K562 (cell line): Measurements from ENCODE around the gene MAML3. TPM values are rescaled to one million over a fixed set of nuclear protein-coding genes. Genes with fewer than 3 reads are reported as not detected.

ENCODE experiments used
- ATAC-seq: fragments of 200-7000 bp; cut with Tn5 transposase; 3 replicates; pipeline ENCODE4 v1.9.1; 2020; ENCODE audit warnings: moderate library complexity
- BruUV-seq: library from RNA; stranded (reverse); fragments of 400-500 nt; replicated peaks from 2 replicates; lab custom pipeline; 2021; lab: Mats Ljungman, UMichigan
- CTCF ChIA-PET: fragments of 300-600 bp; formaldehyde crosslinking; extraction: SDS; loops from one replicate; lab custom pipeline; 2021; ENCODE audit warnings: low intra/inter-chr PET ratio; lab: Yijun Ruan, JAX
- POLR2A ChIA-PET: fragments of 300-600, 350-650 bp; sonication (Branson Sonifier 250); formaldehyde crosslinking; extraction: SDS; loops from one replicate; lab custom pipeline; 2021; ENCODE audit warnings: antibody characterized with exemption, inconsistent platforms; lab: Yijun Ruan, JAX
- DNase-seq, 4 experiments: peaks; one replicate each; pipeline versions ENCODE4 v3.0.0 to v3.0.0-alpha.2; 2011 to 2018; ENCODE audit warnings: low spot score in 3 of 4, mixed read lengths in 3 of 4; ENCODE audit errors: extremely low read depth in 1 of 4
- FAIRE-seq: peaks from 2 replicates; lab custom pipeline; 2011; peaks lifted over from hg19 to GRCh38; lab: Jason Lieb, UNC
- H2AFZ ChIP-seq: 2 replicates; pipeline ENCODE4 v1.6.0; 2011; ENCODE audit warnings: low read depth, low read length, control low read depth, inconsistent platforms
- H3K27ac ChIP-seq: fragments of 200-600 bp; 3 replicates; pipeline ENCODE4 v1.8.0; 2011; ENCODE audit warnings: low read depth, mild to moderate bottlenecking, control low read depth, inconsistent platforms, low read length, moderate library complexity, mixed read lengths; ENCODE audit errors: extremely low read depth
- H3K27me3 ChIP-seq, 2 experiments: fragments of 300-600 bp in 1 of 2; 2 replicates in 1 of 2; 3 replicates in 1 of 2; pipeline versions ENCODE4 v1.6.0 to v1.8.0; 2011; ENCODE audit warnings: inconsistent platforms in 2 of 2, low read length in 2 of 2, mild to moderate bottlenecking in 1 of 2, mixed read lengths in 1 of 2, moderate library complexity in 1 of 2; ENCODE audit not compliant: control insufficient read depth in 2 of 2, insufficient read depth in 2 of 2
- H3K36me3 ChIP-seq: fragments of 300-600 bp; 3 replicates; pipeline ENCODE4 v1.8.0; 2011; ENCODE audit warnings: mild to moderate bottlenecking, low read length, inconsistent platforms; ENCODE audit not compliant: control insufficient read depth, insufficient read depth
- H3K4me1 ChIP-seq, 2 experiments: fragments of 200-600 bp in 1 of 2; replicated peaks in 1 of 2; 2 replicates in 1 of 2; 3 replicates in 1 of 2; pipeline versions ENCODE4 v1.5.1 to v1.8.0; 2011; ENCODE audit warnings: inconsistent platforms in 2 of 2, low read length in 2 of 2, mild to moderate bottlenecking in 1 of 2, mixed read lengths in 1 of 2, moderate library complexity in 1 of 2; ENCODE audit not compliant: control insufficient read depth in 2 of 2, insufficient read depth in 2 of 2
- H3K4me2 ChIP-seq: 2 replicates; pipeline ENCODE4 v1.6.1; 2011; ENCODE audit warnings: low read length, control low read depth, inconsistent platforms, mixed read lengths; ENCODE audit not compliant: insufficient read depth
- H3K4me3 ChIP-seq: fragments of 200-600 bp; sonication (generic), shearing (Covaris generic); 2 replicates; pipeline ENCODE4 v1.5.1; 2016; ENCODE audit warnings: control low read depth, inconsistent platforms
- H3K79me2 ChIP-seq: fragments of 200-600 bp; 3 replicates; pipeline ENCODE4 v1.8.0; 2011; ENCODE audit warnings: low read length, inconsistent platforms; ENCODE audit not compliant: control insufficient read depth, insufficient read depth
- H3K9ac ChIP-seq, 2 experiments: 2 replicates each; pipeline versions ENCODE4 v1.6.0 to v1.6.1; 2011; ENCODE audit warnings: low read depth in 2 of 2, low read length in 2 of 2, control low read depth in 1 of 2, inconsistent platforms in 1 of 2, mild to moderate bottlenecking in 1 of 2, mixed read lengths in 1 of 2; ENCODE audit not compliant: insufficient read depth in 1 of 2
- H3K9me1 ChIP-seq: one replicate; pipeline ENCODE4 v1.6.0; 2011; ENCODE audit warnings: inconsistent platforms, mild to moderate bottlenecking, low read length, moderate library complexity; ENCODE audit not compliant: control insufficient read depth, insufficient read depth
- H3K9me3 ChIP-seq: replicated peaks from 2 replicates; pipeline ENCODE4 v1.5.1; 2011; ENCODE audit warnings: low read depth, low read length, inconsistent platforms; ENCODE audit not compliant: control insufficient read depth, insufficient read depth
- H4K20me1 ChIP-seq: replicated peaks from 2 replicates; pipeline ENCODE4 v1.6.1; 2011; ENCODE audit warnings: low read length, inconsistent platforms, mixed read lengths; ENCODE audit not compliant: control insufficient read depth, insufficient read depth
- ARID2 ChIP-seq: fragments of 450-650 bp; IDR thresholded peaks from 2 replicates; pipeline ENCODE4 v1.6.1; 2017; ENCODE audit warnings: antibody characterized with exemption, mild to moderate bottlenecking
- CGGBP1 ChIP-seq: fragments of 250-450 bp; sonication (Bioruptor Pico); IDR thresholded peaks from 2 replicates; pipeline ENCODE4 v1.9.0; 2021; ENCODE audit warnings: mild to moderate bottlenecking
- PBX2 ChIP-seq, 2 experiments: IDR thresholded peaks in 1 of 2; conservative IDR thresholded peaks in 1 of 2; 2 replicates each; pipeline ENCODE4 v1.6.1; 2016; ENCODE audit warnings: low read depth in 2 of 2, mild to moderate bottlenecking in 1 of 2, missing compliant biosample characterization in 1 of 2, missing genetic modification characterization in 1 of 2, moderate library complexity in 1 of 2
- ZFP91 ChIP-seq: sonication (generic); formaldehyde crosslinking; IDR thresholded peaks from 2 replicates; pipeline ENCODE4 v1.8.0; 2022; ENCODE audit warnings: mild to moderate bottlenecking, missing genetic modification reagents
- ZNF644 ChIP-seq: fragments of 200-800 bp; sonication (Bioruptor generic); IDR thresholded peaks from 2 replicates; pipeline ENCODE4 v1.6.1; 2016; ENCODE audit warnings: low read depth, missing genetic modification characterization, missing compliant biosample characterization
- WGBS: fragments of 100-300 bp; shearing (Covaris generic); methylation state at CpG from one replicate; pipeline ENCODE4 v1.1.6; 2016; ENCODE audit warnings: low coverage, mixed read lengths; ENCODE audit not compliant: insufficient coverage; ENCODE audit errors: missing lambda C conversion rate; 5-methylcytosine and 5-hydroxymethylcytosine counted together
- in situ Hi-C: fragments of 300-500 bp; cut with MboI; formaldehyde crosslinking; loops from 4 replicates; pipeline ENCODE4 v1.15.0; 2018; ENCODE audit warnings: inconsistent platforms, mixed read lengths
- intact Hi-C: fragments of 100-400 bp; cut with micrococcal nuclease; formaldehyde crosslinking; loops from 2 replicates; pipeline ENCODE4 v1.14.2; 2022
- polyA plus RNA-seq, 8 experiments: library from polyadenylated mRNA; depleted of rRNA in 4 of 8; stranded (reverse) in 5 of 8; unstranded in 3 of 8; fragments of >200 nt; fragmentation: Nextera tagmentation in 2 of 8; fragmentation: Illumina TruSeq in 1 of 8; extraction: Ambion mirVana in 2 of 8; extraction: Trizol in 1 of 8; gene quantifications; 2 replicates each; pipeline versions ENCODE4 v1.2.1 to v1.2.3, GENCODE V29; 2011 to 2014; ENCODE audit warnings: inconsistent platforms in 1 of 8, missing spikeins in 1 of 8
- total RNA-seq, 7 experiments: library from RNA; depleted of rRNA in 6 of 7; stranded (reverse); fragments of >200 nt in 6 of 7; fragmentation: Illumina TruSeq in 2 of 7; extraction: Trizol in 2 of 7; gene quantifications; 2 replicates each; pipeline versions ENCODE4 v1.2.1 to v1.2.3, GENCODE V29; 2011 to 2021; ENCODE audit warnings: low replicate concordance in 1 of 7

The MAML3 gene
- total and polyA plus RNA-seq, 9 of the 15 experiments (the other 6 are each of a cell fraction or from before 2014, with no cell fraction given): 0.01 to 0.55 (median 0.25) TPM

- H3K27ac ChIP-seq: no peak overlapping the region
- intact Hi-C loops: no loop called here
- FAIRE-seq: no peak
Measured at GRCh38 chr4:139808381-139808807, 345.6 kb downstream of the MAML3 start.

More at GRCh38 chr4:139808381-139808807, 345.6 kb downstream of the MAML3 start:
- BruUV-seq: no TSS peak
- Histone ChIP-seq H3K9ac (no peak overlapping the region), H3K9me3 (no peaks in the 10 kb centered on the region), H4K20me1 (no peaks in the 10 kb centered on the region), H3K9me1 (no peaks in the 10 kb centered on the region), H2AFZ (no peak overlapping the region), H3K4me3 (no peak overlapping the region), H3K4me2 (no peak overlapping the region), H3K4me1 (no peaks in the 10 kb centered on the region), H3K27me3 (peaks cover 4 to 24% of the 10 kb centered on the region in 2 experiments; a peak in 2 of 5 replicates), H3K79me2 (no peaks in the 10 kb centered on the region), H3K36me3 (no peaks in the 10 kb centered on the region)
- in situ Hi-C loops: no loop called here
- DNase-seq (no peak), ATAC-seq (no peak)
- 2% methylated on average over 4 of the region's 4 CpGs for WGBS
- CTCF ChIA-PET: no interaction called here
- TF ChIP-seq CGGBP1 (CRISPR knock-in tag) (no peak), PBX2 (CRISPR knock-in tag; IDR thresholded peaks at IDR 0.05; ENCODE audit: low read depth) (no peak), PBX2 (tag; conservative IDR thresholded peaks at IDR 0.05; ENCODE audit: low read depth) (no peak), ARID2 (no peak), ZNF644 (tag) (no peak), ZFP91 (no peak)
- POLR2A ChIA-PET: interaction anchor here (0.6 kb wide), 1 partner anchor 768 kb away, joined by 3 read pairs; no protein-coding TSS in a partner anchor
